Measurements from ENCODE around the gene MFSD1.

The MFSD1 gene

GRCh38 chr3:158837240-158837639 is 35.4 kb downstream of the MFSD1 start:
- Histone ChIP-seq H3K79me2 (ENCODE audit: insufficient read depth, low read length) (no peaks in the 10 kb centered on the region), H3K27ac (ENCODE audit: low read depth, low read length, poor library complexity, severe bottlenecking) (no peak overlapping the region), H3K9me2 (ENCODE audit: low read depth, low read length) (no peaks in the 10 kb centered on the region), H3K4me3 (ENCODE audit: low read depth, low read length, poor library complexity, severe bottlenecking) (no peak overlapping the region), H3K36me3 (ENCODE audit: insufficient read depth, low read length) (peaks cover 5% of the 10 kb centered on the region), H3F3A (ENCODE audit: insufficient read depth, low read length) (no peaks in the 10 kb centered on the region), H3K27me3 (ENCODE audit: insufficient read depth, low read length) (no peaks in the 10 kb centered on the region), H3K9ac (ENCODE audit: low read length) (no peak overlapping the region), H4K20me1 (ENCODE audit: insufficient read depth, low read length) (no peaks in the 10 kb centered on the region), H2AFZ (ENCODE audit: low read length) (no peak overlapping the region), H3K4me1 (ENCODE audit: insufficient read depth, low read length, severe bottlenecking) (no peaks in the 10 kb centered on the region), H3K9me3 (ENCODE audit: low read length) (no peaks in the 10 kb centered on the region), H3K4me2 (ENCODE audit: low read length) (no peak overlapping the region)
- TF ChIP-seq EZH2 (IDR thresholded peaks at IDR 0.05; ENCODE audit: borderline replicate concordance, low read length): no peak

- no peak overlapping the region for H3K4me2 ChIP-seq (ENCODE audit: low read length)
- H3K9me3 ChIP-seq (ENCODE audit: low read length): no peaks in the 10 kb centered on the region
- TF ChIP-seq EZH2 (IDR thresholded peaks at IDR 0.05; ENCODE audit: borderline replicate concordance, low read length) (no peak), CTCF (IDR thresholded peaks at IDR 0.05; ENCODE audit: low read length) (no peak)
- no peaks in the 10 kb centered on the region for H3K9me2 ChIP-seq (ENCODE audit: low read depth, low read length)
- no peaks in the 10 kb centered on the region for H4K20me1 ChIP-seq (ENCODE audit: insufficient read depth, low read length)
- no peaks in the 10 kb centered on the region for H3K79me2 ChIP-seq (ENCODE audit: insufficient read depth, low read length)
- no peaks in the 10 kb centered on the region for H3K36me3 ChIP-seq (ENCODE audit: insufficient read depth, low read length)
- H2AFZ ChIP-seq (ENCODE audit: low read length): no peak overlapping the region
- no peaks in the 10 kb centered on the region for H3K4me1 ChIP-seq (ENCODE audit: insufficient read depth, low read length, severe bottlenecking)
- no peaks in the 10 kb centered on the region for H3F3A ChIP-seq (ENCODE audit: insufficient read depth, low read length)
- H3K27me3 ChIP-seq (ENCODE audit: insufficient read depth, low read length): no peaks in the 10 kb centered on the region; the same call in 1 of the 2 replicates
- H3K4me3 ChIP-seq (ENCODE audit: low read depth, low read length, poor library complexity, severe bottlenecking): no peak overlapping the region
- no peak overlapping the region for H3K27ac ChIP-seq (ENCODE audit: low read depth, low read length, poor library complexity, severe bottlenecking)
- no peak overlapping the region for H3K9ac ChIP-seq (ENCODE audit: low read length)
Observed at GRCh38 chr3:158839966-158840365, 38.1 kb downstream of the MFSD1 start.

DNA sequence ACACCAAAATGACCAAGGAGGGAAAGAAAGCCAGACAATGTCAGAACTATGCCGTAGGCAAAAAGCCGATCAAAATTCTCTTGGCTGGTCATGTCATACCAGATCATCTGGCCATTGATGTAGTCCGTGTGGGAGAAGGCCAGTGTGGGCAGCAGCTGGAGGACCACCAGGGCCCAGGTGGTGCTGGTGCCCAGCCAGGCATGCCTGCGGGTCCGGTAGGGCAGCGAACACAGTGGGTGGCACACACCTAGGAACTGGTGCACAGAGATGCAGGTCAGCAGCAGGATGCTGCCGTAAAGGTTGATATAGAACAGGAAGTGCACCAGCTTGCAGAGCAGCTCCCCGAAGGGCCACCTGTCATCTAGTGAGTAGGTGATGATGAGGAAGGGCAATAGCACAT is 39.5 kb downstream of the MFSD1 start:
- TF ChIP-seq CTCF (IDR thresholded peaks at IDR 0.05; ENCODE audit: low read length): no peak
- Histone ChIP-seq H3K27ac (ENCODE audit: low read depth, low read length, poor library complexity, severe bottlenecking) (no peak overlapping the region), H4K20me1 (ENCODE audit: insufficient read depth, low read length) (no peaks in the 10 kb centered on the region), H3K4me3 (ENCODE audit: low read depth, low read length, poor library complexity, severe bottlenecking) (no peak overlapping the region), H3K79me2 (ENCODE audit: insufficient read depth, low read length) (no peaks in the 10 kb centered on the region), H3F3A (ENCODE audit: insufficient read depth, low read length) (no peaks in the 10 kb centered on the region), H2AFZ (ENCODE audit: low read length) (no peak overlapping the region), H3K27me3 (ENCODE audit: insufficient read depth, low read length) (no peaks in the 10 kb centered on the region; the same call in 1 of the 2 replicates), H3K36me3 (ENCODE audit: insufficient read depth, low read length) (no peaks in the 10 kb centered on the region), H3K9me2 (ENCODE audit: low read depth, low read length) (no peaks in the 10 kb centered on the region), H3K4me1 (ENCODE audit: insufficient read depth, low read length, severe bottlenecking) (no peaks in the 10 kb centered on the region), H3K9ac (ENCODE audit: low read length) (no peak overlapping the region), H3K9me3 (ENCODE audit: low read length) (no peaks in the 10 kb centered on the region), H3K4me2 (ENCODE audit: low read length) (no peak overlapping the region)

DNA sequence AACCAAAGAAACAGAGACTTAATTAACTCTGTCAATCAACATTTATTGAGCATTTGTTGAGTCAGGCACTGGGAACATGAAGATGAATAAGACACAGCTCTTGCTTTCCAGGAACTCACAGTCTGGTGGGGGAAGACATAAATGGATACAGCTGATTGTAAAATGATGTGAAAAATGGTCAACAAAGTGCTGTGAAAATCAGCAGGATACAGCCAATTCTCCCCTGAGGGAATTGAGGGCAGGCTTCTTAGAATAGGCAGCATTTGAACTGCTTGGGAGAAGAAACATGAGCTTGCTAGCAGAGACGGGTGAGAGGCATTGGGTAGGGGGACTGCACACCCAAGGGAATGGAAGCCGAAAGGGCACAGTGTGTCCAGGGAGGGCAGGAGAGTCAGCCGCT is 41.1 kb downstream of the MFSD1 start:
- Histone ChIP-seq H3K9ac (ENCODE audit: low read length) (no peak overlapping the region), H3K4me2 (ENCODE audit: low read length) (no peak overlapping the region), H3K9me3 (ENCODE audit: low read length) (no peaks in the 10 kb centered on the region), H4K20me1 (ENCODE audit: insufficient read depth, low read length) (no peaks in the 10 kb centered on the region), H3K36me3 (ENCODE audit: insufficient read depth, low read length) (no peaks in the 10 kb centered on the region), H3K27me3 (ENCODE audit: insufficient read depth, low read length) (no peaks in the 10 kb centered on the region; the same call in 1 of the 2 replicates), H3K4me1 (ENCODE audit: insufficient read depth, low read length, severe bottlenecking) (no peaks in the 10 kb centered on the region), H3K9me2 (ENCODE audit: low read depth, low read length) (no peaks in the 10 kb centered on the region), H3F3A (ENCODE audit: insufficient read depth, low read length) (no peaks in the 10 kb centered on the region), H3K4me3 (ENCODE audit: low read depth, low read length, poor library complexity, severe bottlenecking) (no peak overlapping the region), H2AFZ (ENCODE audit: low read length) (no peak overlapping the region), H3K27ac (ENCODE audit: low read depth, low read length, poor library complexity, severe bottlenecking) (no peak overlapping the region), H3K79me2 (ENCODE audit: insufficient read depth, low read length) (no peaks in the 10 kb centered on the region)
- no peak for TF ChIP-seq CTCF (IDR thresholded peaks at IDR 0.05; ENCODE audit: low read length)
- TF ChIP-seq EZH2 (IDR thresholded peaks at IDR 0.05; ENCODE audit: borderline replicate concordance, low read length): no peak

All from OCI-LY1 (cell line).